Sigmoid colon (tissue), 7 donors: ENCODE measurements around the gene PSMA6. TPM values are rescaled to one million over a fixed set of nuclear protein-coding genes. Genes with fewer than 3 reads are reported as not detected.

Experiments used
- DNase-seq: peaks from one replicate; pipeline ENCODE4 v3.0.0-alpha.2; 2019
- H3K27ac ChIP-seq, 4 donors: fragments of 200-600 bp; sonication (generic); one replicate each; pipeline ENCODE4 v1.5.1; 2016 to 2019; ENCODE audit warnings: mild to moderate bottlenecking in 1 of 4
- H3K27me3 ChIP-seq, 3 donors: fragments of 200-600 bp; sonication (generic); one replicate each; pipeline ENCODE4 v1.5.1; 2019; ENCODE audit warnings: mild to moderate bottlenecking in 1 of 3
- H3K36me3 ChIP-seq, 4 donors: fragments of 200-600 bp; sonication (generic); one replicate each; pipeline ENCODE4 v1.5.1; 2016 to 2019
- H3K4me1 ChIP-seq, 4 donors: fragments of 200-600 bp; sonication (generic); one replicate each; pipeline ENCODE4 v1.5.1; 2017 to 2019
- H3K4me3 ChIP-seq, 4 donors: fragments of 200-600 bp; sonication (generic); one replicate each; pipeline ENCODE4 v1.5.1; 2017 to 2019; ENCODE audit warnings: mild to moderate bottlenecking in 2 of 4, moderate library complexity in 1 of 4
- H3K9me3 ChIP-seq, 4 donors: fragments of 200-600 bp in 3 of 4; sonication (generic) in 3 of 4; one replicate each; pipeline versions ENCODE4 v1.5.1 to v1.6.1; 2013 to 2019
- EP300 ChIP-seq, 4 donors: sonication (generic); formaldehyde crosslinking; IDR thresholded peaks; one replicate each; pipeline ENCODE4 v1.6.1; 2017; ENCODE audit warnings: antibody characterized with exemption in 4 of 4
- POLR2A ChIP-seq, 2 donors: fragments of 450-650 bp; IDR thresholded peaks; one replicate each; pipeline ENCODE4 v1.6.1; 2016; ENCODE audit warnings: antibody characterized with exemption in 2 of 2, mild to moderate bottlenecking in 2 of 2, moderate library complexity in 2 of 2
- POLR2AphosphoS5 ChIP-seq, 4 donors: sonication (generic); formaldehyde crosslinking; IDR thresholded peaks; one replicate each; pipeline ENCODE4 v1.6.1; 2017; ENCODE audit warnings: antibody characterized with exemption in 4 of 4
- WGBS, 2 donors: extraction: QIAGEN DNeasy Blood & Tissue Kit; methylation state at CpG; one replicate each; pipeline ENCODE4 v1.1.7; 2013; 5-methylcytosine and 5-hydroxymethylcytosine counted together
- intact Hi-C: fragments of 100-400 bp; cut with DNase I; formaldehyde crosslinking; loops from one replicate; pipeline ENCODE4 v1.15.1; 2023
- polyA plus RNA-seq, 3 donors: library from polyadenylated mRNA; stranded (reverse); fragments of 200-250 nt; gene quantifications; one replicate each; pipeline ENCODE4 v1.2.3, GENCODE V29; 2013
- total RNA-seq, 4 donors: library from RNA; depleted of rRNA; stranded (reverse); fragments of >200 nt; gene quantifications; one replicate each; pipeline ENCODE4 v1.1.0, GENCODE V29; 2016
- TF ChIP-seq, protein P1 (sequence below), 4 experiments: fragments of 450-650 bp in 3 of 4; fragments of 200-600 bp in 1 of 4; IDR thresholded peaks; one replicate each; pipeline ENCODE4 v1.5.1; 2016 to 2019; ENCODE audit warnings: antibody characterized with exemption in 4 of 4, mild to moderate bottlenecking in 3 of 4, moderate library complexity in 2 of 4
- donor health status: healthy with polysubstance abuse.
- donor health status: Bipolar disorder and iron deficiency.
- donor health status: healthy.

PSMA6 gene
- total and polyA plus RNA-seq, 7 donors: 104 to 344 (median 203) TPM

DNA sequence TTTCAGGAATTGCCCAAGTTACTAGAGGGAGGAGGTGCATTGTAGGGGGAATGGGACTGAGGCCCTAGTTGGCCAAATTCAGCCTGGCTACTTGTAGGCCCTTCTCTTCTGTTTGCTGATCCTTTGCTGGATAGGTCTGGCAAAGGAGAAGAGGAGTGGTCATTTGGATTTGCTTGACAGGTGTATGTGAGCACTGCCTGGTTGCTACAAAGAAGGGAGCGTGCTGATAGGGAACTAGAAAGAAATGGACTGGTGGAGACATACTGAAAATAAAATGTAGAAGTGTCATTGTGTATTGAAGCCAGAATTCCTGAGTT is 3.6 kb downstream of the PSMA6 start:
- no peak for DNase-seq
- Histone ChIP-seq H3K36me3 (no peaks in the 10 kb centered on the region), H3K4me1 (peaks cover 0 to 61% (median 43%) of the 10 kb centered on the region in 4 donors), H3K27me3 (no peaks in the 10 kb centered on the region), H3K27ac (no peak overlapping the region), H3K4me3 (no peak overlapping the region), H3K9me3 (no peaks in the 10 kb centered on the region)
- TF ChIP-seq, protein P1, sequence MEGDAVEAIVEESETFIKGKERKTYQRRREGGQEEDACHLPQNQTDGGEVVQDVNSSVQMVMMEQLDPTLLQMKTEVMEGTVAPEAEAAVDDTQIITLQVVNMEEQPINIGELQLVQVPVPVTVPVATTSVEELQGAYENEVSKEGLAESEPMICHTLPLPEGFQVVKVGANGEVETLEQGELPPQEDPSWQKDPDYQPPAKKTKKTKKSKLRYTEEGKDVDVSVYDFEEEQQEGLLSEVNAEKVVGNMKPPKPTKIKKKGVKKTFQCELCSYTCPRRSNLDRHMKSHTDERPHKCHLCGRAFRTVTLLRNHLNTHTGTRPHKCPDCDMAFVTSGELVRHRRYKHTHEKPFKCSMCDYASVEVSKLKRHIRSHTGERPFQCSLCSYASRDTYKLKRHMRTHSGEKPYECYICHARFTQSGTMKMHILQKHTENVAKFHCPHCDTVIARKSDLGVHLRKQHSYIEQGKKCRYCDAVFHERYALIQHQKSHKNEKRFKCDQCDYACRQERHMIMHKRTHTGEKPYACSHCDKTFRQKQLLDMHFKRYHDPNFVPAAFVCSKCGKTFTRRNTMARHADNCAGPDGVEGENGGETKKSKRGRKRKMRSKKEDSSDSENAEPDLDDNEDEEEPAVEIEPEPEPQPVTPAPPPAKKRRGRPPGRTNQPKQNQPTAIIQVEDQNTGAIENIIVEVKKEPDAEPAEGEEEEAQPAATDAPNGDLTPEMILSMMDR (IDR thresholded peaks at IDR 0.05): no peak
- no peak for TF ChIP-seq EP300 (IDR thresholded peaks at IDR 0.05)
- TF ChIP-seq POLR2A (IDR thresholded peaks at IDR 0.05): no peak
- no peak for TF ChIP-seq POLR2AphosphoS5 (IDR thresholded peaks at IDR 0.05)
- intact Hi-C loops: loop anchor here (10.0 kb wide), 1 partner anchor 251 kb away; the partner anchor contains the start of gene FAM177A1
- 83 to 91% methylated on average over 1 of the region's 1 CpG for WGBS, 2 donors

- Histone ChIP-seq H3K27me3 (no peaks in the 10 kb centered on the region), H3K4me3 (no peak overlapping the region), H3K27ac (no peak overlapping the region), H3K4me1 (peaks cover 0 to 62% (median 46%) of the 10 kb centered on the region in 4 donors), H3K36me3 (no peaks in the 10 kb centered on the region), H3K9me3 (no peaks in the 10 kb centered on the region)
- 85 to 93% methylated on average over 3 of the region's 3 CpGs for WGBS, 2 donors
- no peak for TF ChIP-seq POLR2AphosphoS5 (IDR thresholded peaks at IDR 0.05)
- no peak for TF ChIP-seq POLR2A (IDR thresholded peaks at IDR 0.05)
- no peak for TF ChIP-seq EP300 (IDR thresholded peaks at IDR 0.05)
- TF ChIP-seq, protein P1 (IDR thresholded peaks at IDR 0.05): no peak
- no peak for DNase-seq
- intact Hi-C loops: loop anchor here (10.0 kb wide), 1 partner anchor 252 kb away; the partner anchor contains the start of gene FAM177A1
These were observed 4.4 kb downstream of the PSMA6 start for GRCh38 chr14:35296545-35296944.

DNA sequence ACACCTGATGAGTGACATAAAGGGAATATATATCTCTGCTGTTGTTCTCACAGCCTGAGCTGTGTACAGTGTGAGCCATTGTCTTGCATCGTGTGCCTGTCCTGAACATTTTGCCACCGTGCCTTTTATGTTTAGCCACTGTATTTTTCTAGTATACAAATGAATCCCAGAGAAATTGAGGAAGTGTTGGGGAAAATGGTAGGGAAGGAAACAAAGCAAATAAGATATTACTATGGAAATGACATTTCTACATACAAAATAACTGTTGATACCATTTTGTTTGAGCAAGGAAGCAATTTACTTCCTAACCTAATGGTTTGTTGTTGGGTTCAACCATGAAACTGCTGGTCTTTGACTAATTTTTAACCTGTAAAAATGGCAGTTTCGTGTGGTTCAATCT is 5.5 kb downstream of the PSMA6 start:
- Histone ChIP-seq H3K27me3 (no peaks in the 10 kb centered on the region), H3K27ac (peak overlapping the region in 1 of 4 donors; percentile 4), H3K4me3 (no peak overlapping the region), H3K4me1 (peaks cover 0 to 69% (median 57%) of the 10 kb centered on the region in 4 donors), H3K36me3 (no peaks in the 10 kb centered on the region), H3K9me3 (no peaks in the 10 kb centered on the region)
- intact Hi-C loops: loop anchor here (10.0 kb wide), 1 partner anchor 253 kb away; the partner anchor contains the start of gene FAM177A1
- TF ChIP-seq POLR2AphosphoS5 (IDR thresholded peaks at IDR 0.05): no peak
- TF ChIP-seq, protein P1 (IDR thresholded peaks at IDR 0.05): no peak
- TF ChIP-seq POLR2A (IDR thresholded peaks at IDR 0.05): no peak
- no peak for TF ChIP-seq EP300 (IDR thresholded peaks at IDR 0.05)
- 72 to 78% methylated on average over 3 of the region's 3 CpGs for WGBS, 2 donors
- no peak for DNase-seq

DNA sequence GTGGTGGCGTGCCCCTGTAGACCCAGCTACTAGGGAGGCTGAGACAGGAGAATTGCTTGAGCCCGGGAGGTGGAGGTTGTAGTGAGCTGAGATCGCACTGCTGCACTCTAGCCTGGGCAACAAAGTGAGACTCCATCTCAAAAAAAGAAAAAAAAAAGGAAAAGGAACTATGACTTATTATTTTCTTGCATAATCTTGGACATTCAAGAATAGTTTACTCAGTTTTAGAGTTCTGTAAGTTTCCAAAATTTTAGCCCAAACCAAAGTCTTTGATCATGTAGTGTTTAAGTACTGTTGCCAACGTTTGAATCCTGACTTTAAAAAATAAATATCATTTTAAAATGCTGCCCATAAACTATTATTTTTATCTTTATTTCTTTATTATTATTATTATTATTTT is 6.2 kb downstream of the PSMA6 start:
- DNase-seq: no peak

More for the DNA sequence above, 6.2 kb downstream of the PSMA6 start:
- H3K4me1 ChIP-seq: peaks cover 0 to 67% (median 52%) of the 10 kb centered on the region in 4 donors
- intact Hi-C loops: loop anchor here (10.0 kb wide), 1 partner anchor 254 kb away; the partner anchor contains the start of gene FAM177A1
- peak overlapping the region in 1 of 4 donors; percentile 4 for H3K27ac ChIP-seq
- H3K36me3 ChIP-seq: no peaks in the 10 kb centered on the region
- 83% methylated on average over 4 of the region's 4 CpGs for WGBS, 2 donors
- H3K9me3 ChIP-seq: no peaks in the 10 kb centered on the region
- no peaks in the 10 kb centered on the region for H3K27me3 ChIP-seq
- TF ChIP-seq POLR2AphosphoS5 (IDR thresholded peaks at IDR 0.05): no peak
- no peak for TF ChIP-seq POLR2A (IDR thresholded peaks at IDR 0.05)
- no peak for TF ChIP-seq EP300 (IDR thresholded peaks at IDR 0.05)
- TF ChIP-seq, protein P1 (IDR thresholded peaks at IDR 0.05): no peak
- no peak overlapping the region for H3K4me3 ChIP-seq
